Endothelial cell of umbilical vein (primary cell): Measurements from ENCODE around the gene PLB1.

Source experiments
- CTCF ChIP-seq, 2 donors: IDR thresholded peaks; 1 replicate in 1 of 2; 2 replicates in 1 of 2; pipeline ENCODE4 v1.5.1; 2011; ENCODE audit warnings: low read length in 2 of 2, mild to moderate bottlenecking in 2 of 2, moderate library complexity in 2 of 2, control low read depth in 1 of 2, inconsistent platforms in 1 of 2, low read depth in 1 of 2; ENCODE audit not compliant: insufficient read depth in 1 of 2; ENCODE audit errors: extremely low read depth in 1 of 2
- EZH2 ChIP-seq: IDR thresholded peaks from 2 replicates; pipeline ENCODE4 v1.6.1; 2012; ENCODE audit warnings: borderline replicate concordance, low read depth, mild to moderate bottlenecking, moderate library complexity, low read length, inconsistent platforms; ENCODE audit not compliant: severe bottlenecking
- MYC ChIP-seq: IDR thresholded peaks from one replicate; pipeline ENCODE4 v1.6.1; 2011; ENCODE audit warnings: mild to moderate bottlenecking, low read depth, low read length
- POLR2A ChIP-seq: IDR thresholded peaks from 2 replicates; pipeline ENCODE4 v1.6.1; 2012; ENCODE audit warnings: low read depth, mild to moderate bottlenecking, control low read depth, low read length
- POLR2AphosphoS5 ChIP-seq: IDR thresholded peaks from 2 replicates; pipeline ENCODE4 v1.6.1; 2012; ENCODE audit warnings: low read depth, mild to moderate bottlenecking, control low read depth, low read length, moderate library complexity; ENCODE audit not compliant: insufficient read depth

GRCh38 chr2:28547906-28548600 is 52.2 kb downstream of the PLB1 start:
- TF ChIP-seq CTCF (IDR thresholded peaks at IDR 0.05; ENCODE audit: extremely low read depth in 1 of 2, insufficient read depth in 1 of 2, low read depth in 1 of 2, low read length in 2 of 2), result no peak
- TF ChIP-seq POLR2AphosphoS5, result no peak
- TF ChIP-seq POLR2A, result no peak
- no peak for TF ChIP-seq MYC
- TF ChIP-seq EZH2, result no peak
